HCT116 (cell line): ENCODE data around the gene ZFR. TPM values are rescaled to one million over a fixed set of nuclear protein-coding genes. Genes with fewer than 3 reads are reported as not detected.

Source experiments
- ATAC-seq: fragments of 200-7000 bp; cut with Tn5 transposase; 2 replicates; pipeline ENCODE4 v1.9.1; 2020; ENCODE audit warnings: mild to moderate bottlenecking, moderate library complexity
- BruUV-seq: library from RNA; stranded (reverse); fragments of 400-500 nt; replicated peaks from 2 replicates; lab custom pipeline; 2021; lab: Mats Ljungman, UMichigan
- CTCF ChIA-PET: fragments of 300-600 bp; sonication (Branson Sonifier 250); formaldehyde crosslinking; loops from one replicate; lab custom pipeline; 2021; ENCODE audit warnings: antibody characterized with exemption; lab: Charles Lee
- POLR2A ChIA-PET: fragments of 300-600, 350-600 bp; sonication (Branson Sonifier 250); formaldehyde crosslinking; loops from one replicate; lab custom pipeline; 2021; ENCODE audit warnings: antibody characterized with exemption; lab: Charles Lee
- RAD21 ChIA-PET, 2 experiments: fragments of 300-600 bp; sonication (Branson Sonifier 250); formaldehyde crosslinking; loops; one replicate each; lab custom pipeline; 2023; ENCODE audit warnings: low total read pairs in 2 of 2; ENCODE audit not compliant: uncharacterized antibody in 2 of 2, unreplicated experiment in 2 of 2, low non-redundant PET in 1 of 2; lab: Charles Lee
- DNase-seq: peaks from one replicate; pipeline ENCODE4 v3.0.0-alpha.2; 2010; ENCODE audit warnings: low read depth, low spot score
- H2AFZ ChIP-seq: fragments of 200-600 bp; shearing (Covaris generic), sonication (generic); 2 replicates; pipeline ENCODE4 v1.6.1; 2017; ENCODE audit warnings: low read depth, mixed run types, mixed read lengths, antibody characterized with exemption, low read length; ENCODE audit not compliant: poor library complexity, severe bottlenecking
- H3K27ac ChIP-seq: 2 replicates; pipeline ENCODE4 v1.5.1; 2012; ENCODE audit warnings: low read depth, low read length
- H3K27me3 ChIP-seq: fragments of 200-600 bp; sonication (generic); 2 replicates; pipeline ENCODE4 v1.6.1; 2016; ENCODE audit warnings: mixed run types, low read length, mixed read lengths; ENCODE audit not compliant: insufficient read depth
- H3K36me3 ChIP-seq, 2 experiments: fragments of 200-500 bp in 1 of 2; fragments of 200-600 bp in 1 of 2; sonication (Bioruptor generic) in 1 of 2; sonication (generic) in 1 of 2; 2 replicates each; pipeline versions ENCODE4 v1.5.1 to v1.6.1; 2014 to 2016; ENCODE audit warnings: low read length in 2 of 2, inconsistent platforms in 1 of 2, mixed read lengths in 1 of 2, mixed run types in 1 of 2; ENCODE audit not compliant: insufficient read depth in 2 of 2, control insufficient read depth in 1 of 2
- H3K4me1 ChIP-seq, 2 experiments: fragments of 200-600 bp in 1 of 2; sonication (generic) in 1 of 2; 2 replicates each; pipeline versions ENCODE4 v1.5.1 to v1.6.1; 2012 to 2017; ENCODE audit warnings: low read length in 2 of 2, inconsistent platforms in 1 of 2, mild to moderate bottlenecking in 1 of 2, mixed read lengths in 1 of 2, mixed run types in 1 of 2, moderate library complexity in 1 of 2; ENCODE audit not compliant: insufficient read depth in 2 of 2, control insufficient read depth in 1 of 2
- H3K4me2 ChIP-seq: fragments of 200-600 bp; sonication (generic); 2 replicates; pipeline ENCODE4 v1.6.1; 2017; ENCODE audit warnings: mixed run types, low read length, mixed read lengths
- H3K4me3 ChIP-seq, 2 experiments: fragments of 200-600 bp in 1 of 2; sonication (generic) in 1 of 2; replicated peaks in 1 of 2; 2 replicates each; pipeline ENCODE4 v1.5.1; 2011 to 2016; ENCODE audit warnings: low read length in 2 of 2, control low read depth in 1 of 2, low read depth in 1 of 2, mild to moderate bottlenecking in 1 of 2, mixed read lengths in 1 of 2, mixed run types in 1 of 2
- H3K79me2 ChIP-seq: fragments of 200-600 bp; sonication (generic); 2 replicates; pipeline ENCODE4 v1.6.1; 2017; ENCODE audit warnings: mild to moderate bottlenecking, mixed run types, low read length, moderate library complexity, mixed read lengths; ENCODE audit not compliant: insufficient read depth
- H3K9ac ChIP-seq: fragments of 200-600 bp; sonication (generic); 2 replicates; pipeline ENCODE4 v1.6.1; 2016; ENCODE audit warnings: low read length, mixed read lengths
- H3K9me2 ChIP-seq: fragments of 200-600 bp; sonication (generic), shearing (Covaris generic); 2 replicates; pipeline ENCODE4 v1.6.1; 2017; ENCODE audit warnings: mixed run types, mild to moderate bottlenecking, moderate library complexity; ENCODE audit not compliant: insufficient read depth
- H3K9me3 ChIP-seq, 2 experiments: fragments of 200-500 bp in 1 of 2; fragments of 200-600 bp in 1 of 2; sonication (Bioruptor generic) in 1 of 2; sonication (generic) in 1 of 2; 2 replicates each; pipeline ENCODE4 v1.6.1; 2014 to 2017; ENCODE audit warnings: low read length in 2 of 2, mixed read lengths in 2 of 2, inconsistent platforms in 1 of 2, low read depth in 1 of 2, mild to moderate bottlenecking in 1 of 2, mixed run types in 1 of 2, moderate library complexity in 1 of 2; ENCODE audit not compliant: control insufficient read depth in 1 of 2, insufficient read depth in 1 of 2
- H4K20me1 ChIP-seq: fragments of 200-600 bp; sonication (generic), shearing (Covaris generic); 2 replicates; pipeline ENCODE4 v1.6.1; 2017; ENCODE audit warnings: mixed run types, mild to moderate bottlenecking, moderate library complexity; ENCODE audit not compliant: insufficient read depth
- CBX3 ChIP-seq: IDR thresholded peaks from 2 replicates; pipeline ENCODE4 v1.6.1; 2012; ENCODE audit warnings: low read depth
- CTCF ChIP-seq, 3 experiments: fragments of 200-600 bp in 1 of 3; sonication (generic) in 1 of 3; IDR thresholded peaks in 2 of 3; conservative IDR thresholded peaks in 1 of 3; 2 replicates each; pipeline ENCODE4 v1.5.1; 2012 to 2017; ENCODE audit warnings: low read depth in 2 of 3, low read length in 2 of 3, antibody characterized with exemption in 1 of 3, borderline replicate concordance in 1 of 3, control low read depth in 1 of 3, mild to moderate bottlenecking in 1 of 3, mixed read lengths in 1 of 3, mixed run types in 1 of 3, moderate library complexity in 1 of 3; ENCODE audit not compliant: insufficient read depth in 1 of 3
- ELF1 ChIP-seq: IDR thresholded peaks from 2 replicates; pipeline ENCODE4 v1.6.1; 2012; ENCODE audit warnings: low read depth, borderline replicate concordance
- EZH2 ChIP-seq: fragments of 200-600 bp; sonication (generic); IDR thresholded peaks from 2 replicates; pipeline ENCODE4 v1.6.1; 2017; ENCODE audit warnings: antibody characterized with exemption, mixed run types
- JUND ChIP-seq: IDR thresholded peaks from 2 replicates; pipeline ENCODE4 v1.6.1; 2012
- POLR2AphosphoS5 ChIP-seq: IDR thresholded peaks from 2 replicates; pipeline ENCODE4 v1.6.1; 2011; ENCODE audit warnings: mild to moderate bottlenecking, low read depth, low read length, moderate library complexity
- RAD21 ChIP-seq: IDR thresholded peaks from 2 replicates; pipeline ENCODE4 v1.6.1; 2012; ENCODE audit warnings: low read depth, mild to moderate bottlenecking
- TCF7L2 ChIP-seq: IDR thresholded peaks from 2 replicates; pipeline ENCODE4 v1.7.0; 2011; ENCODE audit warnings: borderline replicate concordance, inconsistent platforms; ENCODE audit not compliant: insufficient read depth, insufficient read length; ENCODE audit errors: extremely low read depth
- ZFX ChIP-seq: fragments of 450-650 bp; IDR thresholded peaks from 2 replicates; pipeline ENCODE4 v1.6.1; 2017
- ZNF274 ChIP-seq: fragments of 200-500 bp; sonication (Bioruptor generic); IDR thresholded peaks from 2 replicates; pipeline ENCODE4 v1.6.1; 2014; ENCODE audit warnings: mild to moderate bottlenecking, low read depth, low read length, inconsistent platforms
- intact Hi-C: fragments of 100-400 bp; cut with micrococcal nuclease; formaldehyde crosslinking; loops from 2 replicates; pipeline ENCODE4 v1.10.0; 2022
- total RNA-seq: library from RNA; stranded (reverse); gene quantifications from one replicate; pipeline ENCODE4 v1.2.1, GENCODE V29; 2021; ENCODE audit not compliant: unreplicated experiment

ZFR gene
- total RNA-seq, 1 experiment from 2014 or later = 65.7 TPM

GRCh38 chr5:32331217-32331934 is 113.2 kb downstream of the ZFR start:
- ChIA-PET CTCF (interaction anchor here (0.6 kb wide), 1 partner anchor 246 kb away, joined by 3 read pairs; no protein-coding TSS in a partner anchor), RAD21 (no interaction called here), POLR2A (no interaction called here)
- H3K4me2 ChIP-seq = no peak overlapping the region
- no peak overlapping the region for H2AFZ ChIP-seq
- DNase-seq = no peak
- H3K9ac ChIP-seq = no peak overlapping the region
- no peaks in the 10 kb centered on the region for H3K9me3 ChIP-seq
- ATAC-seq = no peak
- H3K4me3 ChIP-seq = no peak overlapping the region
- H4K20me1 ChIP-seq = no peaks in the 10 kb centered on the region
- no peak for TF ChIP-seq EZH2
- no peaks in the 10 kb centered on the region for H3K9me2 ChIP-seq
- H3K27ac ChIP-seq = no peak overlapping the region
- intact Hi-C loops = no loop called here
- H3K4me1 ChIP-seq = peaks cover 4 to 11% of the 10 kb centered on the region in 2 experiments
- H3K27me3 ChIP-seq = no peaks in the 10 kb centered on the region
- no peaks in the 10 kb centered on the region for H3K79me2 ChIP-seq
- BruUV-seq = no TSS peak
- no peaks in the 10 kb centered on the region for H3K36me3 ChIP-seq

- Histone ChIP-seq H3K4me1 (peaks cover 11 to 19% of the 10 kb centered on the region in 2 experiments), H3K27me3 (no peaks in the 10 kb centered on the region), H2AFZ (no peak overlapping the region), H3K9me2 (no peaks in the 10 kb centered on the region), H3K79me2 (no peaks in the 10 kb centered on the region), H3K4me3 (no peak overlapping the region), H3K9me3 (no peaks in the 10 kb centered on the region), H4K20me1 (no peaks in the 10 kb centered on the region), H3K27ac (no peak overlapping the region), H3K4me2 (no peak overlapping the region), H3K9ac (no peak overlapping the region), H3K36me3 (no peaks in the 10 kb centered on the region)
- POLR2A ChIA-PET = no interaction called here
- BruUV-seq = no TSS peak
- RAD21 ChIA-PET = interaction anchor here (1.3 to 1.9 kb wide), 2 partner anchors 98 kb away, joined by 5 to 8 read pairs; no protein-coding TSS in a partner anchor
- ATAC-seq (no peak), DNase-seq (no peak)
- intact Hi-C loops = no loop called here
- CTCF ChIA-PET = interaction anchor here (0.6 to 3.4 kb wide), 3 partner anchors 9 to 98 kb away, joined by 3 to 40 read pairs (median 5); no protein-coding TSS in a partner anchor
- TF ChIP-seq CBX3 (no peak), JUND (no peak), TCF7L2 (no peak), ELF1 (no peak), POLR2AphosphoS5 (no peak), RAD21 (no peak), ZNF274 (no peak), ZFX (no peak), CTCF (IDR thresholded peaks at IDR 0.05 in 2 of 3, conservative IDR thresholded peaks at IDR 0.05 in 1 of 3; ENCODE audit: borderline replicate concordance in 1 of 3, insufficient read depth in 1 of 3, low read depth in 2 of 3, low read length in 2 of 3) (no peak)
Observed at GRCh38 chr5:32330126-32330971, 114.2 kb downstream of the ZFR start.
